Mesodermal cell (in vitro differentiated cells): ENCODE results near the gene APOM.

Experiments
- H3K27ac ChIP-seq: 2 replicates; pipeline ENCODE4 v1.7.0; 2013; ENCODE audit warnings: mild to moderate bottlenecking, low read depth, low read length, moderate library complexity; ENCODE audit not compliant: severe bottlenecking
- H3K36me3 ChIP-seq: 2 replicates; pipeline ENCODE4 v1.7.1; 2013; ENCODE audit warnings: mild to moderate bottlenecking, low read length, moderate library complexity; ENCODE audit not compliant: control insufficient read depth, insufficient read depth
- H3K4me1 ChIP-seq: one replicate; pipeline ENCODE4 v1.7.1; 2013; ENCODE audit warnings: mild to moderate bottlenecking, low read length; ENCODE audit not compliant: insufficient read depth, control insufficient read depth, poor library complexity, severe bottlenecking
- H3K4me3 ChIP-seq: 2 replicates; pipeline ENCODE4 v1.7.0; 2013; ENCODE audit warnings: low read length, control low read depth, mild to moderate bottlenecking; ENCODE audit not compliant: insufficient read depth, poor library complexity, severe bottlenecking; ENCODE audit errors: extremely low read depth
- H3K9me3 ChIP-seq: 2 replicates; pipeline ENCODE4 v1.7.1; 2013; ENCODE audit warnings: mild to moderate bottlenecking, low read length, moderate library complexity; ENCODE audit not compliant: control insufficient read depth
- WGBS, 2 experiments: methylation state at CpG; one replicate each; pipeline ENCODE4 v1.1.5; 2013; ENCODE audit warnings: missing lambda C conversion rate in 2 of 2; ENCODE audit not compliant: insufficient coverage in 2 of 2; 5-methylcytosine and 5-hydroxymethylcytosine counted together

APOM gene

GRCh38 chr6:31631681-31632278 is 23.9 kb upstream of the APOM start:
- H3K4me3 ChIP-seq, result no peak overlapping the region
- WGBS, 2 experiments, result 98 to 99% methylated on average over 21 to 25 of the region's 32 CpGs
- no peaks in the 10 kb centered on the region for H3K9me3 ChIP-seq
- peak overlapping the region; percentile 59 for H3K27ac ChIP-seq
- peaks cover 100% of the 10 kb centered on the region for H3K36me3 ChIP-seq
- no peaks in the 10 kb centered on the region for H3K4me1 ChIP-seq

GRCh38 chr6:31632279-31632946 is 23.3 kb upstream of the APOM start:
- H3K4me3 ChIP-seq, result no peak overlapping the region
- WGBS, 2 experiments, result 99% methylated on average over 24 to 26 of the region's 26 CpGs
- H3K9me3 ChIP-seq, result no peaks in the 10 kb centered on the region
- H3K36me3 ChIP-seq, result peaks cover 100% of the 10 kb centered on the region
- peak overlapping the region; percentile 59 for H3K27ac ChIP-seq
- no peaks in the 10 kb centered on the region for H3K4me1 ChIP-seq

- 100% methylated on average over 2 to 4 of the region's 7 CpGs for WGBS, 2 experiments
- Histone ChIP-seq H3K4me1 (no peaks in the 10 kb centered on the region), H3K36me3 (peaks cover 99% of the 10 kb centered on the region), H3K4me3 (no peak overlapping the region), H3K9me3 (no peaks in the 10 kb centered on the region), H3K27ac (peak overlapping the region; percentile 36)
Observed at GRCh38 chr6:31633447-31633846, 22.2 kb upstream of the APOM start.

GRCh38 chr6:31634131-31634530 is 21.6 kb upstream of the APOM start:
- Histone ChIP-seq H3K36me3 (peaks cover 99% of the 10 kb centered on the region), H3K9me3 (no peaks in the 10 kb centered on the region), H3K27ac (peak overlapping the region; percentile 23), H3K4me3 (no peak overlapping the region), H3K4me1 (no peaks in the 10 kb centered on the region)
- WGBS, 2 experiments, result 100% methylated on average over 2 of the region's 3 CpGs; no CpG with 5 or more reads in 1 of the 2 experiments

GRCh38 chr6:31634969-31635575 is 20.6 kb upstream of the APOM start:
- Histone ChIP-seq H3K4me1 (no peaks in the 10 kb centered on the region), H3K27ac (no peak overlapping the region), H3K36me3 (peaks cover 99% of the 10 kb centered on the region), H3K4me3 (no peak overlapping the region), H3K9me3 (no peaks in the 10 kb centered on the region)
- 90 to 93% methylated on average over 10 to 11 of the region's 11 CpGs for WGBS, 2 experiments

- no peak overlapping the region for H3K4me3 ChIP-seq
- H3K36me3 ChIP-seq, result peaks cover 99% of the 10 kb centered on the region
- H3K4me1 ChIP-seq, result no peaks in the 10 kb centered on the region
- 87 to 92% methylated on average over 15 to 22 of the region's 27 CpGs for WGBS, 2 experiments
- H3K27ac ChIP-seq, result no peak overlapping the region
- no peaks in the 10 kb centered on the region for H3K9me3 ChIP-seq
Observed at GRCh38 chr6:31636698-31637596, 18.7 kb upstream of the APOM start.

- Histone ChIP-seq H3K36me3 (peaks cover 97% of the 10 kb centered on the region), H3K4me1 (no peaks in the 10 kb centered on the region), H3K4me3 (no peak overlapping the region), H3K27ac (no peak overlapping the region), H3K9me3 (no peaks in the 10 kb centered on the region)
- WGBS, 2 experiments, result 93 to 97% methylated on average over 7 to 8 of the region's 9 CpGs
Observed at GRCh38 chr6:31639043-31639442, 16.7 kb upstream of the APOM start.

GRCh38 chr6:31639449-31639861 is 16.2 kb upstream of the APOM start:
- Histone ChIP-seq H3K4me3 (no peak overlapping the region), H3K27ac (peak overlapping the region; percentile 2), H3K4me1 (no peaks in the 10 kb centered on the region), H3K9me3 (no peaks in the 10 kb centered on the region), H3K36me3 (peaks cover 97% of the 10 kb centered on the region)
- 93 to 95% methylated on average over 7 of the region's 10 CpGs for WGBS, 2 experiments

GRCh38 chr6:31640612-31641011 is 15.1 kb upstream of the APOM start:
- no peaks in the 10 kb centered on the region for H3K4me1 ChIP-seq
- no peak overlapping the region for H3K4me3 ChIP-seq
- H3K27ac ChIP-seq, result no peak overlapping the region
- no peaks in the 10 kb centered on the region for H3K9me3 ChIP-seq
- peaks cover 97% of the 10 kb centered on the region for H3K36me3 ChIP-seq
- 96 to 98% methylated on average over 3 of the region's 6 CpGs for WGBS, 2 experiments

GRCh38 chr6:31641370-31641769 is 14.3 kb upstream of the APOM start:
- Histone ChIP-seq H3K27ac (no peak overlapping the region), H3K9me3 (no peaks in the 10 kb centered on the region), H3K4me1 (no peaks in the 10 kb centered on the region), H3K4me3 (no peak overlapping the region), H3K36me3 (peaks cover 97% of the 10 kb centered on the region)
- WGBS, 2 experiments, result 80 to 100% methylated on average over 1 to 2 of the region's 4 CpGs
